ENCODE measurements around the gene STARD10.

STARD10 gene

DNA sequence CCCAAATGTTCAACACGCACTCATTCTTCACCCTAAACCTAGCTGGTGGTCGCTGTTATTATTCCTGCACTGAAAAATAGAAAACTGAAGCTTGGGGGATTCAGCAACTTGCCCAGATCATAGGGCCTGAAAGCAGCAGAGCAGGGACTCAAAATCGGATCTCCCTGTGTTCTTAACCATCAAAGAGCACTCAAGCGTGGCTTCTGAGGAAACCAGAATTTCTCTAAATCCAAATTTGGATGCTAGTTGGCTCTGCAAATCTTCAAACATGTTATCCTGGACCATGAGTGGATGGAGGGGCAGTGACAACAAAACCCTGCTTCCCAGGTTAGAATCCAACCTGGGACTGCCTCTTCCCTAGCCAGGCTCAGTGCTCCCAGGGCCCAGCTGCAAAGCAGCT, 30.0 kb downstream of the STARD10 start:
- no peak for DNase-seq (ENCODE audit: low read depth)

DNA sequence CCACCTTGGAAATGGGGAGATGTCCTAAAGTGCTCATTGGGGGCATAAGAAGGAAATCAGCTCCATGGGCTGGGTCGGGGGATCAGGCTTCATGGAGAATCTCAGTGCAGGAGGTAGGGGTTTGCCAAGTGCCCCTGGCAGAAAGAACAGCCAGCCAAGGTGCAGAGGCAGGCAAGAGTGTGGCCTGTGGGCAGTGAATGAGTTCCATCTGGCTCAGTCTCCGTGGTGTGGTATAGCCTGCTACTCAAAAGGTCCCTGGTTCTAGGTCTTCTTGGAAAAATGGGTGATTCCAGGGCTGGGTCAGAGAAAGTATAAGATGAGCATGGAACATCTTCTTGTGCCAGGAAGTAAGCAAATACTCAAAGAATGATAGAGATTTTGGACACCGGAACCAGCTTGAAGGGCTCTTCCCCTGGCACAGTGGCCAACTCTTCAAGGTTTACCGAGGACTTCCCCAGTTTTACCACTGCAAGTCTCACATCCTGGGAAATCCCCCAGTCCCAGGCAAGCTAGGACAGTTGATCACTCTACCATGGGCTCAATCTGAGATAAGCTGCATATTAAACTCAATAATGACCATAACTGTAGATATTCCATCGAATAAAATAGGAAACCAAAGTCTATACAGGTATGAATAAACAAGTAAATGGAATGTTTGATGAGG, 31.1 kb downstream of the STARD10 start:
- DNase-seq (ENCODE audit: low read depth) = no peak

DNA sequence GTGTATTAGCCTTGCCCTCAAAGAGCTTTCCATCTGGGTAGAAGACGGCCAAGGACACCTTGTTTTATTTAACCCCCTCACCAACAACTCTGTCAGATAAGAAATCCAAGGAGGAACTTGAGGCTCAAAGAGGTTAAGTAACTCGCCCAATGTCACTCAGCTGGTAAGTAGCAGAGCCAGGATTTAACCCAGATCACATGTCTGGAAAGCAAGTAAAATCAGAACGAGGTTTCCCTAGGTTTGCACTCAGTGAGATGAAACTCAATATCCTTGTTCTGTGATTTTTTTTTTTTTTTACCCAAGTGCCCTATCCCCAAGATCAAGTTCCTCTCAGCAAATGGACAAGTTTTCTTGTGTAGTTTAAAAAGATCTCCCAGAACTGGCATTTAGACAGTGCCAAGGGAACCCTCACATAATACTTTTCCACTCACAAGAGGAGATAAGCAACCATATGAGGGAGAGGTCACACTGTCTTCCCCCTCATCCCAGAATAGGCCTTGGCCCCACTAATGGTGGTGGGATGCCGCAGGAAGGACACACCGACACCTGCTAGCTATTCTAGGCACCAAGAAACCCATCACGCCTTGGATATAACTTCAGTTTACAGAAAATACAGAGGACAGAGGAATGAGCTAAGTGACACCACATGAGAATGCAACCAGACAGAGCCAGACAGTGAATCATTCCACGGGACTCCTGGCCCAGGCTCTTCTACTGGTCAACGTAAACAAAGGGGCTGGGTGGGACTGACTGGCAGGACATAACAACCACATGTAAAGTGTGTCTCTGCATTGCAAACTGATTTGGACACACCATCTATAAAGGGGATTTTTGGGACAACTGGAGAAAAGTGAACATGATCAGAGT, 33.1 kb downstream of the STARD10 start:
- no peak for DNase-seq (ENCODE audit: low read depth)

DNA sequence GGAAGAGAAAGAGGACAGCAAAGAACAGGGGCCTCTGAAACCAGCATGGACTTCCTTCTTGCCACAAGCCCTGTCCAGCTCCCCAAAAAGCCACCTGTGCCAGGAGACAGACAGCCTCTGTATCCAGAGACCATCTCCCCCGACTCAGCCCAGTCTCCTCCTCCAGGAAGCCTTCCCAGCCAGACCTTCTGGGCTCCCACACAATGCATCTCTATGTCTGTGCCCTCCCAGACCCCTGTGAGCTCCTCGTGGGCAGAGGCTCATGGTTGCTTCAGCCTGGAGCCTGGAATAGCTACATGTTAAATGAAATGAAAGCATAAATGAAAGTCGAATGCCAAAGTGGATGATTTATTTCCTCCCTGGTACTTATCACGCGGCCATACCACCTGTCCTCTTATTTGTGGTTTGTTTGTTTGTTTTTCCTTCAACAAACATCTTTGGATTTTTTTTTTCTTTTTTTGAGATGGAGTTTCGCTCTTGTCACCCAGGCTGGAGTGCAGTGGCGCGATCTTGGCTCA, 34.3 kb downstream of the STARD10 start:
- DNase-seq (ENCODE audit: low read depth) = no peak

DNA sequence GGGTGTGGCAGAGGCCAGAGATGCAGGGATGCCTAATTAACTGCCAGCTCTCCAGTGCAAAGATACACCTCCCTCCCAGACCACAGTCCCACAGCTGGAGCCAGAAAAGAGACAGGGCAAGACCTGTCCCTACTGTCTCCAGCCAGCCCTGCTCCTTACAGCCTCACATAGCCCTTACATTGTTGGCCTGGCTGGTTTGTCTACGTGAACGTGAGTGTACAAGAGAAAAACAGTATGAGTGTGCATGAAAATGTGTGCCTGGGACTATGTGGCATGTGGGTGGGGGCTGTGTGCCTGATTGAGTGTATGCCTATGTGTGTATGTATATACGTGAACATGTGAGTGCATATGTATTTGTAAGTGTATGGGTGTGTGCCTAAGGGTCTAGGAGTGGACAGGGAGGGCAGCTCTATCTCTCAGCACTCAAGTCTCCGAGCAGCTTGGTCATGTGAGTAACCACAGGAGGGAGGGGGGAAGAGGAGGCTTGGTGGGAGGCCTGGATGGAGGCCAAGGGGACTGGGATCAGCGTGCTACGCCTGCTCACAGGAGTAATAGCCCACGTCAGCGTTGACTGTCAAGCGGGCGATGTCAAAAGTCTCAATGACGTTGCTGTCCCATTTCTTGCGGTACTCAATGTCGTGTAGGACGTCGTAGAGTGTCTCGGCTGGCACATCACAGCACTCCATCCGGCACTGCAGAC, 35.0 kb downstream of the STARD10 start:
- no peak for DNase-seq (ENCODE audit: low read depth)

DNA sequence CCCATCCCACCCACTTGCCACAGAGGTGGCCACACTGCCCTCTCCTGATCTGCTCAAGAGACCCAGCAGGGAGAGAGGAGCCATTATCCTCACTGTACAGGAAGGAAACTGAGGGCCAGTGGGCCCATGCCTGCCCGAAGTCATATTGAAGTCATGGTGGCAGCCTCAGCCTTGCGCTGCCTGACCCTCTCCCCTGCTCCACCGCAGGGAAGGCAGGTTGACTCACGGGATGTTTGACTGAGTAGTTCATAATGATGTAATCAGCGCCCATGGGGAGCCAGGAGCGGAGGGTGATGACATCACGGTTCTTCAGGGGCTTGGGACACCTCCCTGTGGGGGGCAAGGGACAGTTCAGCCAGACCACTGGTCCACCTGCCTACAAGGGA, 35.5 kb downstream of the STARD10 start:
- no peak for DNase-seq (ENCODE audit: low read depth)

DNA sequence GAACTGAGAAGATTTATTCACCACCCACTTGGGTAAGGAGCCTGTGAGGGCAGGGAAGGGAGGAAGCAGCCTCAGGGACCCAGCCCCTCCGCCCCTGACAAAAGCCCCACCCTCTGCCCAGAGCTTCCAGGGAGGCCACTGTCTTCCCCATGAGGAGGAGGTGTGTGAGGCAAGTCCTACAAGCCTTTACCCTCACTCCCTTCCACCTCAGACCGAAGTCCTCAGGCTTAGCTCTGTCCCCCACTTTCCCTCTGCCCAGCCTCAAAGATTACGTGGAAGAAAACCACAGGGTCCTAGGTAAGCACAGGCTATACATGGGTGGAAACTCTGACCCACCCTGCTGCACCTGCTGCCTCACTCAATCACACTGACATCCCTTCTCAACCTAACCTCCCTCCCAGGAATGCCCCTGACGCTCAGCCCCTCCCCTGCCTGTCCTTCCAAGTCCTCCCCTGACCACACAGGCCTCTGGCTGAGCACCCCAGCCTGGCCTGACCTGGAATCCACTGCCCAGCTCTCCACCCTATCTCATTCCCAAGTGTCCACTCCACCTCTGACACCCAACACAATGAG, 38.0 kb downstream of the STARD10 start:
- DNase-seq (ENCODE audit: low read depth) = no peak

DNA sequence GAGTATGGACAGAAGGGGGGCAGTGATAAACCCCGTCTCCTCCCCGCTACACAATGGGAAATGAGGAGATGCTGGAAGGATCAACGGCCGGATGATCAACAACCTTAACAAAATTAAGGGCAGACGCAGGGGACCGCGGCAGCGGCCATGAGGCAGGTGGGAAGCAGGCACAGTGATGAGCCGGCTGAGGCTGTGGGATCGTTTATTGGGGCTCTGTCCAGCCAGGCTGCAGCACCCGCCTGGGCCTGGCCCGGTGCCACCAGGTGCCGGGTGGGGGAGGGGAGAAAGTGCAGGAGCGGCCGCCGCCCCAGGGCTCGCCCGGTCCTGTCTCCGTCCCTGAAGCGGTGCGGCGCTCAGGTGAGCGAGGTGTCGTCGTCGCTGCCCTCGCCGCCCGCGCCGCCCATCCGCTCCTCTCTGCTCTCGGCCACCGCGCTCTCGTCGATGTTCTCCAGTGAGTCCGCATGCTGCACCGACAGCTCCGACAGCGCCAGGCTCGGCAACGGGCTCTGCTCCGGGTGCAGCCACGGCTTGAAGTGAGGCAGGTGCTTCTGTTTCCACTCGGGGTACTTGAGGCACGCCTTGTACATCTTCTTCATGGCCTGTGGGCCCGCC, 39.2 kb downstream of the STARD10 start:
- DNase-seq (ENCODE audit: low read depth) = no peak

DNA sequence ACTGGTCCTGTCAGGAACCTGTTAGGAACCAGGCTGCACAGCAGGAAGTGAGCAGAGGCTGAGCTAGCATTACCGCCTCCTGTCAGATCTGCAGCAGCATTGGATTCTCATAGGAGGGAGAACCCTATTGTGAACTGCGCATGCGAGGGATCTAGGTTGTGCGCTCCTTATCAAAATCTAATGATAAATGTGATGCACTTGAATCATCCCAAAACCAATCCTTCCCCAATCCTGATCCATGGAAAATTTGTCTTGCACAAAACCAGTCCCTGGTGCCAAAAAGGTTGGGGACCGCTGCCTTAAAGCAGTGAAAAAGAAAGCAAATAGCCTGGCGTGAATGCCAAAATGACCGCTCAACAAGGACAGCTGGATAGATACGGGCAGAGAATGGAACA, 39.7 kb downstream of the STARD10 start:
- DNase-seq (ENCODE audit: low read depth) = no peak

DNA sequence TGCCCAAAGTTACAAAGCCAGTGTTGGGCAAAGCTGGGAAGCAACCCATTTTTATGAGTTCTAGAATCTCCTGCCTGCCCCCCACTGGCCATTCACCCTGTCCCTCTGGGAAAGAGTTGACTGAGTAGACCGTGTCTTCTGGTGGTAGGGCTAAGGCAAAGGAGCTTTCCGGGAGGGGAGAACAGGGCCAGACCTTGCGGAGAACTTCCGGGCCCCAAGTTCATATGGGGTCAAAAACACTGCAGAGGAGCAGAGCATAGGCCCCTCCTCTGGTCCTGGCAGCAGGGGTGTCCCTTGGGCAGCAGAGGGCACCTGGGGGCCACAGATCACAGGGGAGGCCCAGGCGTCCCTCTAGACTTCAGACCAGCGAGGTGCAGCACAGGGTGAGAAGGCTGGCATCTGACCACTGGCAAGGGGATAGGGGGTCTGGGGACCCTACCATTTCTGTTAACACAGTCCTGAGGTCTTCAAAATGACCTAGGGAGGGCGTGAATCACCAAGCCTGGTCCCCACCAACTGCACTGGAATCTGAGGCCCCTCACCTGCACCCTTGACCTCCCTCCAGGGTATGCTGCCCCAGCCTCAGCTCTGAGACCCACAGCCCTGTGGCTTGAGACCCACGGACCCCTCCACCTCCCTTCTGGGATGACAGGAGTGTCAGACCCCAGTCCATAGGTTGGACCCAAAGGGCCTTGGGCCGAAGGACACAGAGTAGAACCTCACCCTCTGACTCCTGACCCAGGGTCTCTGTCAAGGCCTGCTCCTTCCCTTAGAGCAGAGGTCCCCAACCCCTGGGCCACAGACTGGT, 40.3 kb downstream of the STARD10 start:
- no peak for DNase-seq (ENCODE audit: low read depth)

DNA sequence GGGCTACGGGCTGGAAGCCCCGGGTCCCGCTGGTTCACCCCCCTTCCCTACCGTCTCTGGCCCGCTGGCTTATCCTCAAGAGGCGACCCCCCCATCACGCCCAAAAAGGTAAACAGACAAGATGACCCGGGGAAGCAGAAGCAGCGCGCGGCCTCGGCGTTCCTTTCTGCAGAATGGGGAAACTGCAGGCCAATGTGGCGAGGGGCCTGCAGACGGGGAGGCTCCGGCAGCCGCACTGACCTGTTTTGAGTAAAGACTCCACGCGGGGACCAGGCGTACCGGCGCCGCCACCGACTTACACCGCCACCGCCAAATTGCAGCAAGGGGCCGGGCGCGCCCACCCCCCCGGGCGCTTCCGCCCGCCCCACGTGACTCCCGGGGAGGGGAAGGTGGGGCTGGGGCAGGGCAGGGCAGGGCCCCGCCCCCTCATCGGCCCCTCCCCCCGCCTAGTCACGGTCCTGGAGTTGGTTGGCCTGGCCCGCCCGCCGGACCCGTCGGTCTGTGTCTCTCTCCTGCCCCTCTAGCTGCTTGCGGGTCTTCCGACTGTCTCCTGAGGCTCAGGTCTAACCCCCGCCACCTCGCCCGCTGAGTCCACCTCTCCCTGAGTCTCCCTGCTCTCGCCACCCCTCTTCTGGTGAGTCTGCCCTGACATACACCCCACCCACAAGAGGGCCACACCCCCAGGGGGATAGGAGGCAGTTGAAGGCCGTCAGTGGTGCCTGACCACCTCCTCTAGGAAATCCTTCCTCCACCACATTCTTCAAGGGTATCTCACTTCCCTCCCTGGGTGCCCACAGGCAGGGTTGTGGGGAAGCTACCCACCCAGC, 41.5 kb downstream of the STARD10 start, which contains the start of gene ARAP1:
Gene ARAP1, minus strand, starts transcription at position 321 of the 827 bp plus-strand sequence. CDS start 25,280 bp downstream, outside the sequence.
- peak; percentile 33 for DNase-seq (ENCODE audit: low read depth)

DNA sequence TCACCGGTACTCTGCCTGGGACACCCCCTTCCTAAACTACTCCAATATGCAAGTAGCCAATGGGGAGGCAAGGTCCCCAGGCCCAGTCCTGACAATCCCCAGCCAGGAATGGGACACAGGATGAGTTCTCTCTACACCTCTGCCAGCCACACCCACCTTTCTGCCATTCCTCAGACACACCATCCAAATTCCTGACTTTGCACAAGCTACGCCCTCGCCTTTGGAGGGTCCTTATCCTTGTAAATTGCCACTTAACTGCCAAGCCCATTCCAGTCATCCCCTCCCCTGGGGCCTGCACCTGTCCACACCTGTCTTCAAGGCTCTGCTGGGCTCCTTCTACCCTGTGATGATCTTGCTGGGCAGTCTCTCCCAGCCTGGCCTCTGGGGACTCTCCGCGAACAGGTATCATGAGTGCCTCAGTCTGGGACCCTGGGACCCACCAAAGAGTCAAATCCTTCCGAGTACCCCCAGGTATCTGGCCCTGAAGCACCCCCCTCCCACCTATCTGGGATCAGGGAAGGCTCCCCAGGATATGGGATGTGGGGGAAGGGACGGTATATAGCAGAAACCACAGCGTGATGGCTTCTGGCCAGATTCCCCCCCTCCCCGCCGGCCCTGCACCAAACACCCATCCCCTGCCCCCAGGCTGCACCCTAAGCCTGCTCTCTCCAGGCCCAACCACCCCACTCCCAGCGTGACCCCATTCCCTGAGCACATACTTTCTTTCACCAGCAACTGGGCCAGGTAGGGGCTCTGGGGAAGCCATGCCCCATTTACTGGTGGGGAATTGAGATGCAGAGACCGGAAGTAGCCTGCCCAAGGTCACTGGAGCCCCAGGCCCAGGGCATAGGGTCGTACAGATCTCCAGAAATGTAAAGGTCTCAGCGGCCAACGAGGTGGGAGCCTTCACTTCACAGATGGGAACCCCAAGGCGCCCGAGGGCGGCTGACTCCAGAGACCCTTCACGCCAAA, 42.4 kb downstream of the STARD10 start:
- no peak for DNase-seq (ENCODE audit: low read depth)

DNA sequence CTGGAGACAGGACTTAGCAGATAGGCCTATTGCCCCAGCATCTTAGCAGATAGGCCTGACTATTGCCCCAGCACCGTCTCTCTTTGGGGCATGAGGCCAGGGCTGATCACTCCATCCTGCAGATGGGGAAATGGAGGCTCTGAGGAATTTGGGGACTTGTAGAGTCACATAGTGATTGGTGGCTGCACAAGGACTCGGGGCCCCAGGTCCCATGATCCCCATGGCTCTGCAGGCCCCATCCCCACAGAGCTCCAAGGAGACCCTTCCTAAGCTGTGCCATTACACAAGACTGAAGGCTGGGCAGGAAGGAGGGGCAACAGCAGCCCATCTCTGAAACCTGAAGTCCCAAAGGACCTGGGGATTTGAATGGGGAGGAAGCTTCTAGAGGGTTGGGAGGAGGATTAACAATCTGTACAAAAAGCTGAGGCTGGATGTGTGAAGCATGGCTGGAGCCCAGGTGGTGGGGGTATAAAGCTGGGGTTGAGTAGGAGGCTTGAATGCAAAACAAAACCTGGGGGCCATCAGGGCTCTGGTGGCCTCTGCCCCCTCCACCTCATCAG, 43.2 kb downstream of the STARD10 start:
- no peak for DNase-seq (ENCODE audit: low read depth)

DNA sequence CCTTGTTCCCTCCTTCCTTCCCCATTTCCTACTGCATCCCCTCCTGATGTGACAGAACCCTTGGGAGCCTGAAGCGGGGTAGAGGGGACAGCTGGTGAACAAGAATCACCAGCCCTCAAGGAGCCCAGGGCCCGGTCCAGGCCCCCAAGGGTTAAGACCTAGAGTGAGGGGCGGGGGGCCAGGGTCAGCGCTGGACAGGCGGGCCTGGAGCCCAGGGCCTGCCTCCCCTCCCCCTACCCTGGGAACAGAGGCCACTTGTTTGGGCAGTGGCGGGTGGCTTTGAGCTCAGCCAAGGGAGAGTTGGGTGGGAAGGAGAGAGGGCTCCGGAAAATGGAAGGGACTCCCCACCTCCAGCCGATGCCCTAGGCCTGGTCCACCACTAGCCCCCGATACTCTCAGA, 43.8 kb downstream of the STARD10 start:
- no peak for DNase-seq (ENCODE audit: low read depth)

DNA sequence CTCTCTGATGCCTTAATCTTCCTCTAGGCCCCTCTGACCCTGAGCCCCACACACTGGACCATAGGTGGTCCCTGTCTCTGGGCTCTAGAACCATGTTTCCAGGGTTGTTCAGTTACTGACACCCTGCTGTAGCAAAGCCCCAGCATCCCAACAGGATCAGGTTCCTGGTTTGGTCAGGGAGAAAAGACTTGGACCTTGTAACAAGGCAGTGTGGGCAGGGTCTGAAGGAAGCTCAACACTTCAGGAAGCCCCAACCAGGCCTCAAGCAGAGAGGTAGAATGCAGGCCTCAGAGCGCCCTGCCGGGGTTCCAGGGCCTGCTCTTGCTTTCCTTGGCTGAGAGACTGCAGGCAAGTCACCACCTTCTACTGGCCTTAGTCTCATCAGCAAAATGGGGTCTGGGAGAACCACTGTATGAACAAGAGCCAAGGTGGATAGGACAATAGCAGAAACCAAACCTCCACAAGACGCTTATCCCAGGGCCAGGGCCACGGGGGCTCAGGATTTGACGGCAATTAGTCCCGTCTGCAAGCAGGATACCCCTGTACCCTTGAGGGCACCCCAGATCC, 46.5 kb downstream of the STARD10 start:
- DNase-seq (ENCODE audit: low read depth) = no peak

DNA sequence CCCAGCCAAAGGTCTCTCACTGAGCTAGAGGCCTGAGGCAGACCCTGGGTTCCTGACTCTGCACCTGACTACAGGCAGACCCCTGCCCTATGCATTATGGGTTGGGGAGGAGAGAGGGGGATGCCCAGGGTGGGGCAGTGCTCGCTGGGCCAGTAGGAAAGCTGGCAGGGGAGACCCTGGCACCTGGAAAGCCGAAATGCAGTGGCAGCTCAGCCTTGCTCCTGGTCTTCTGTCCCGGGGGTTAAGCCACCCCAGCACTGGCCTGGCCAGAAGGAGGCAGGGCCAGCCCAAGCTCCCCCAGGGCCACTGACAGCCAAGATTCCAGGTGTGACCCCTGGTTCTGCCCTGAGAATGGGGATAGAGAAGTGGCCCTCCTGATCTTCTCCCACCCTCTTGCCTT, 47.0 kb downstream of the STARD10 start:
- DNase-seq (ENCODE audit: low read depth) = no peak

DNA sequence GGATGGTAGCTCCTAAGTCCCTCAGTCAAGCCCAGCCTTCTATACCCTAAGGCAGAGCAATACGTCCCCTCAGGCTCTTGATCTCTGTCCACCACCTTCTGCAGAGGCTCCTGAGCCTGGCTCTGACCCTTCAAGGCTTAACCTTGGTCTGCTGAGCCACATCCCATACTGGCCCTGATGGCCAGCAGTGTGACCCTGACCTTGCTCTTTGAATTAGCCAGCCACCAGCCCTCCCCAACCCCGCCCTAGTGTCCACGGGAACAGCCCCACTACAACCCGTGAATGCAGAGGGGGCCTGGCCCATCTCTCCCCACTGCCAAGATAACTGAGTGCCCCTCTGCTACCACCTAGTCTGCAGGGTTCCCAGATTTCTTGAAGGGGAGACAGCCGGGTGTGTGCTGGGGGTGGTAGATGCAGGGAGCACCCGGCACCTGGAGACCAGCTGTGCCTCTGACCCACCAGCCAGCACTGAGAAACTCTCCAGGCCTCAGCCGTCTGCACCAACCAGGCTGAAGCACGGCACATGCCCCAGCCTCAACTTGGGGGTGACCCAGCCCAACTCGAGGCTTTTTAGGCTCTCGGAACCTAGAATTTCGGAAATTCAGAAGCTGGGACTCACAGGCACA, 47.8 kb downstream of the STARD10 start:
- no peak for DNase-seq (ENCODE audit: low read depth)

DNA sequence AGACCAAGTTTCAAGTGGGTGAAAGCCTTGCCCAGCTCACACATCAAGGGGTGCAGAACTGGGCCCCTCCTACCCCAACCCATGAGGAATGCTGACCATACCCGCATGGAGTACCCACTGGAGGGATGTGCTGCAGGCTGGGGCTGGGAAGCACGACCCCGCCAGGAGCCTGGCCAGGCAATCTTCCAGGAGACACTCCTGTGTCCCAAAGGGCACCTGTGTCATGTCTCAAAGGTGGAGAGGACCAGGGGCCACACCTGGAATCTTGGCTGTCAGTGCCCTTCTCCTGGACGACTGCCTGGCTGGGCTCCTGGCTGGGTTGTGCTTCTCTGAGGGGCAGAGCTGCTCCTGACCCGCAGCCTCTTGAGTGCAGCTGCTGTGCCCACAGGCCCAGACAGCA, 48.3 kb downstream of the STARD10 start:
- no peak for DNase-seq (ENCODE audit: low read depth)
